Transverse colon (tissue), 4 donors: ENCODE results near the gene RIOX2. TPM values are rescaled to one million over a fixed set of nuclear protein-coding genes. Genes with fewer than 3 reads are reported as not detected.

Experiments used
- DNase-seq: peaks from one replicate; pipeline ENCODE4 v3.0.0-alpha.2; 2019
- H3K27ac ChIP-seq, 4 donors: fragments of 200-600 bp; sonication (generic); 2 replicates each; pipeline ENCODE4 v1.5.1; 2016 to 2018; ENCODE audit warnings: inconsistent platforms in 4 of 4
- H3K27me3 ChIP-seq: fragments of 200-600 bp; sonication (generic); 2 replicates; pipeline ENCODE4 v1.5.1; 2017; ENCODE audit warnings: inconsistent platforms
- H3K36me3 ChIP-seq, 4 donors: fragments of 200-600 bp; sonication (generic); 2 replicates each; pipeline ENCODE4 v1.5.1; 2017 to 2019; ENCODE audit warnings: inconsistent platforms in 4 of 4
- H3K4me1 ChIP-seq, 4 donors: fragments of 200-600 bp; sonication (generic); 2 replicates each; pipeline ENCODE4 v1.5.1; 2017 to 2020; ENCODE audit warnings: inconsistent platforms in 4 of 4
- H3K4me3 ChIP-seq, 4 donors: fragments of 200-600 bp; sonication (generic); 1 replicate in 1 of 4; 2 replicates in 3 of 4; pipeline versions ENCODE4 v1.5.1 to v1.6.1; 2017 to 2019; ENCODE audit warnings: inconsistent platforms in 4 of 4
- H3K9me3 ChIP-seq, 2 donors: fragments of 200-600 bp; sonication (generic); 2 replicates each; pipeline ENCODE4 v1.5.1; 2017 to 2019; ENCODE audit warnings: inconsistent platforms in 2 of 2
- EP300 ChIP-seq: sonication (generic); formaldehyde crosslinking; IDR thresholded peaks from one replicate; pipeline ENCODE4 v1.6.1; 2017; ENCODE audit warnings: antibody characterized with exemption, low read depth
- POLR2A ChIP-seq: fragments of 450-650 bp; IDR thresholded peaks from one replicate; pipeline ENCODE4 v1.6.1; 2016; ENCODE audit warnings: antibody characterized with exemption, mild to moderate bottlenecking, moderate library complexity
- POLR2AphosphoS5 ChIP-seq, 3 donors: sonication (generic); formaldehyde crosslinking; IDR thresholded peaks; one replicate each; pipeline ENCODE4 v1.6.1; 2016; ENCODE audit warnings: antibody characterized with exemption in 3 of 3
- WGBS, 2 donors: methylation state at CpG; one replicate each; pipeline ENCODE4 v1.1.5; 2018; ENCODE audit warnings: low coverage in 1 of 2; 5-methylcytosine and 5-hydroxymethylcytosine counted together
- in situ Hi-C, 4 donors: fragments of 200-750 bp; cut with MboI; loops; one replicate each; pipeline versions ENCODE4 v1.15.0 to v1.15.1; 2017; ENCODE audit warnings: low sequenced_read_pairs in 3 of 4, low pct_ligation_motif_present in 1 of 4, low pct_unique_long_range_greater_than_20kb in 1 of 4
- intact Hi-C: fragments of 100-400 bp; cut with DNase I; formaldehyde crosslinking; loops from one replicate; pipeline ENCODE4 v1.15.1; 2023; ENCODE audit warnings: low total_unique reads
- total RNA-seq, 4 donors: library from RNA; depleted of rRNA; stranded (reverse); fragments of >200 nt; gene quantifications; one replicate each; pipeline ENCODE4 v1.1.0, GENCODE V29; 2016
- TF ChIP-seq, protein P1 (sequence below), 5 experiments: fragments of 200-600 bp in 3 of 5; fragments of 450-650 bp in 2 of 5; sonication (generic) in 3 of 5; IDR thresholded peaks; 1 replicate in 2 of 5; 2 replicates in 3 of 5; pipeline ENCODE4 v1.5.1; 2016 to 2017; ENCODE audit warnings: antibody characterized with exemption in 5 of 5, inconsistent platforms in 3 of 5, mild to moderate bottlenecking in 2 of 5, moderate library complexity in 1 of 5

Gene RIOX2
- total RNA-seq, 4 donors from 2014 or later = 7.5 to 20.5 (median 13.3) TPM

DNA sequence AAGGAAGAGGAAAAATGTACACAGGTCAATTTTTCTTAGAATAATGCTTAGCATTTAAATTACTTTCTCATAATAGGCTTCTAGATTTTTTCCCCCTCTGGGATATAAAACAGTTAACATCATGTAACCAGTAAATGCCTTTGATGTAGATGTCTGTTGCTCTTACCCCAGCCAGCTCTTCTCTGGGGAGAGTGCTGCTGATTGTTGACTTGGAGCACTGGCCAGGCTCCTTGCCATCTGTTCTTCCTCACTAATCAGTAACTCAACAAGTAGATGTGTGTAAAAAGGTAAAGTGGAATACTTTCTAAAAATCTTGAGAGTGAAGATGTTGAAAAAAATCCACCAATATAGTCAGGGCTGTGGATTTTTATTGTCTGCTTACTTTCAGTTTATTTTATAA lies 42.2 kb downstream of the RIOX2 start:
- no peak for TF ChIP-seq POLR2A
- no peak for TF ChIP-seq POLR2AphosphoS5 (IDR thresholded peaks at IDR 0.05)
- TF ChIP-seq EP300 = no peak
- TF ChIP-seq, protein P1, sequence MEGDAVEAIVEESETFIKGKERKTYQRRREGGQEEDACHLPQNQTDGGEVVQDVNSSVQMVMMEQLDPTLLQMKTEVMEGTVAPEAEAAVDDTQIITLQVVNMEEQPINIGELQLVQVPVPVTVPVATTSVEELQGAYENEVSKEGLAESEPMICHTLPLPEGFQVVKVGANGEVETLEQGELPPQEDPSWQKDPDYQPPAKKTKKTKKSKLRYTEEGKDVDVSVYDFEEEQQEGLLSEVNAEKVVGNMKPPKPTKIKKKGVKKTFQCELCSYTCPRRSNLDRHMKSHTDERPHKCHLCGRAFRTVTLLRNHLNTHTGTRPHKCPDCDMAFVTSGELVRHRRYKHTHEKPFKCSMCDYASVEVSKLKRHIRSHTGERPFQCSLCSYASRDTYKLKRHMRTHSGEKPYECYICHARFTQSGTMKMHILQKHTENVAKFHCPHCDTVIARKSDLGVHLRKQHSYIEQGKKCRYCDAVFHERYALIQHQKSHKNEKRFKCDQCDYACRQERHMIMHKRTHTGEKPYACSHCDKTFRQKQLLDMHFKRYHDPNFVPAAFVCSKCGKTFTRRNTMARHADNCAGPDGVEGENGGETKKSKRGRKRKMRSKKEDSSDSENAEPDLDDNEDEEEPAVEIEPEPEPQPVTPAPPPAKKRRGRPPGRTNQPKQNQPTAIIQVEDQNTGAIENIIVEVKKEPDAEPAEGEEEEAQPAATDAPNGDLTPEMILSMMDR (IDR thresholded peaks at IDR 0.05) = no peak
- H3K36me3 ChIP-seq = peaks cover 0 to 38% (median 7%) of the 10 kb centered on the region in 4 donors
- H3K27me3 ChIP-seq = no peaks in the 10 kb centered on the region
- H3K4me1 ChIP-seq = no peaks in the 10 kb centered on the region
- H3K4me3 ChIP-seq = no peak overlapping the region
- no peaks in the 10 kb centered on the region for H3K9me3 ChIP-seq
- intact Hi-C loops (no loop called here), in situ Hi-C loops (no loop called here)
- no peak overlapping the region for H3K27ac ChIP-seq
- DNase-seq = no peak

DNA sequence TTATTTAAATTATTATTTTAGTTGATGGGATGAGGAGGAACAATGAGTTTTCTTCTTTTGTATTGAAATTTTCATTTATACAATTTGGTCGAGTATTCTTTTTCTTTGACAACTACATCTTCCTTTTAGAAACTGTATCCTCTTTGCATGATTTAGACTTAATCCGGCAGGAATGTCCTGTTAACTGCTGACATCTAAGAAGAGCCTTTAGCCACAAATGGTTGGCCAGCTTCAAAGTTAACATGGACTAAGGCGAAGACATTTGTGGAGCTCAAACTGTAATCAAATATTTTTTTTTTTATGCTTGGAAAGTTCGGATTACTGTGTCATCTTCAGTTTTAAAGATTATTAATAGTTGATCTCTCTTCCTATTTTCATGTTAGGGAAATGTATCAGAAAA lies 43.2 kb downstream of the RIOX2 start:
- in situ Hi-C loops (no loop called here), intact Hi-C loops (no loop called here)
- Histone ChIP-seq H3K27me3 (no peaks in the 10 kb centered on the region), H3K4me1 (no peaks in the 10 kb centered on the region), H3K27ac (no peak overlapping the region), H3K4me3 (no peak overlapping the region), H3K36me3 (peaks cover 0 to 34% (median 5%) of the 10 kb centered on the region in 4 donors), H3K9me3 (no peaks in the 10 kb centered on the region)
- WGBS, 2 donors = 78 to 88% methylated on average over 4 of the region's 4 CpGs
- no peak for DNase-seq
- no peak for TF ChIP-seq POLR2AphosphoS5 (IDR thresholded peaks at IDR 0.05)
- no peak for TF ChIP-seq POLR2A
- no peak for TF ChIP-seq EP300
- TF ChIP-seq, protein P1 (IDR thresholded peaks at IDR 0.05) = no peak

DNA sequence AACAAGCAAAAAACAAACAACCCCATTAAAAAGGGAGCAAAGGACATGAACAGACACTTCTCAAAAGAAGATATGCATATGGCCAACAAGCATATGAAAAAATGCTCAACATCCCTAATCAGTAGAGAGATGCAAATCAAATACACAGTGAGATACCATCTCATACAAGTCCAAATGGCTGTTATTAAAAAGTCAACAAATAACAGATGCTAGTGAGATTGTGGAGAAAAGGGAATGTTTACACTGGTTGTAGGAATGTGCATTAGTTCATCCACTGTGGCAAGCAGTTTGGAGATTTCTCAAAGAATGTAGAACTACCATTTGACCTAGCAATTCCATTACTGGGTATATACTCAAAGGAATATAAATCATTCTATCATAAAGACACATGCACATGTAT lies 44.5 kb downstream of the RIOX2 start:
- H3K4me1 ChIP-seq = no peaks in the 10 kb centered on the region
- no peak overlapping the region for H3K4me3 ChIP-seq
- no peak for TF ChIP-seq POLR2A
- TF ChIP-seq EP300 = no peak
- TF ChIP-seq POLR2AphosphoS5 (IDR thresholded peaks at IDR 0.05) = no peak
- TF ChIP-seq, protein P1 (IDR thresholded peaks at IDR 0.05) = no peak
- H3K27ac ChIP-seq = no peak overlapping the region
- H3K9me3 ChIP-seq = no peaks in the 10 kb centered on the region
- peaks cover 0 to 32% (median 7%) of the 10 kb centered on the region in 4 donors for H3K36me3 ChIP-seq
- DNase-seq = no peak
- H3K27me3 ChIP-seq = no peaks in the 10 kb centered on the region
- in situ Hi-C loops (no loop called here), intact Hi-C loops (no loop called here)

DNA sequence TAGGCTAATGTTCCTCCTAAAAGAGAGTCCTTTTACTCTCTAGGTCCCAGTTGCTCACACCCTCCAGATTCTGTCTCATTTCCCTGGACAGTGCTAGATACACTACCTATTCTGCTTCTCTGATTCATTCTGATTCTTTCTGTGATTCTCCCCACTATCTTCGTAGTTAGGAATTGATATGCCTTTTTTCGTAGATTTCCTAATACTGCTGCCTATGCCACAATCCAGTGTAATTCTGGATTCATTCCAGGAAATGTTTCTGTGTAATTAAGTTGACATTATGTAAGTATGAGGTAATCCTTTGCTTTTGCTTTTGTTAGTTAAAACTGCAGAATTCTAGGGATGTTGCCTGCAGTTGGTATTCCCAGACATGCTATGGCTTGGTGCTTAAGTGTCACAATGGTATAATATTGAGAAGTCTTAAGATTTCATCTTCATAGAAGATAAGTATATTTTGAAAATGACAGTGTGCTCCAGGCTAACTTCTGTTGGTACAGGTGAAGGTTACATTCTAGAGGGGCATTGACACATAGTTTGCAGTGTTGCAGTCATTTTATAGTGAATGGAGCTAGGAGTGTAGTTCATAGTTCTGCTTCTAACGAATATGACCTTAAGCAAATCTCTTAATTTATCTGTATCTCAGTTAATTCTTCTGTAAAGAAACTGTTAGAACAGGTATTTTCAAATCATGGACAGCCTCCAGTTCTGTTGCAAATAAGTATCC lies 54.3 kb downstream of the RIOX2 start:
- TF ChIP-seq, protein P1 (IDR thresholded peaks at IDR 0.05) = no peak
- TF ChIP-seq POLR2AphosphoS5 (IDR thresholded peaks at IDR 0.05) (no peak), EP300 (no peak), POLR2A (no peak)
- no peak overlapping the region for H3K4me3 ChIP-seq
- intact Hi-C loops (no loop called here), in situ Hi-C loops (no loop called here)
- DNase-seq = no peak
- WGBS, 2 donors = 75 to 84% methylated on average over 3 of the region's 3 CpGs
- peaks cover 0 to 16% (median 4%) of the 10 kb centered on the region in 4 donors for H3K36me3 ChIP-seq
- no peaks in the 10 kb centered on the region for H3K4me1 ChIP-seq
- no peaks in the 10 kb centered on the region for H3K9me3 ChIP-seq
- no peaks in the 10 kb centered on the region for H3K27me3 ChIP-seq
- H3K27ac ChIP-seq = no peak overlapping the region
